ENCODE measurements around the gene SDK1. TPM values are rescaled to one million over a fixed set of nuclear protein-coding genes. Genes with fewer than 3 reads are reported as not detected.

Gene SDK1
- total RNA-seq, 1 experiment from 2014 or later, result 20.0 TPM

GRCh38 chr7:3494947-3495346 lies 193.9 kb downstream of the SDK1 start:
- Mint-ChIP-seq H3K4me1 (ENCODE audit: low read depth, unreplicated experiment) (peaks cover 14% of the 10 kb centered on the region), H3K36me3 (ENCODE audit: insufficient read depth, unreplicated experiment) (no peaks in the 10 kb centered on the region), H3K9me3 (ENCODE audit: low read depth, unreplicated experiment) (peaks cover 2% of the 10 kb centered on the region), H3K27me3 (ENCODE audit: unreplicated experiment) (no peaks in the 10 kb centered on the region), H3K27ac (ENCODE audit: unreplicated experiment) (no peak overlapping the region), H3K4me3 (ENCODE audit: low read depth, unreplicated experiment) (no peak overlapping the region)
- no peak for DNase-seq
- BruUV-seq (replicated peaks), result no TSS peak
- intact Hi-C loops (cut with micrococcal nuclease; ENCODE audit: unreplicated experiment), result no loop called here
- CTCF ChIA-PET, result interaction anchor here (0.6 kb wide), 1 partner anchor 775 kb away, joined by 5 read pairs; no protein-coding TSS in a partner anchor
- TF ChIP-seq CTCF (IDR thresholded peaks at IDR 0.05; ENCODE audit: unreplicated experiment), result no peak

- H3K27ac Mint-ChIP-seq (ENCODE audit: unreplicated experiment), result no peak overlapping the region
- H3K27me3 Mint-ChIP-seq (ENCODE audit: unreplicated experiment), result no peaks in the 10 kb centered on the region
- H3K9me3 Mint-ChIP-seq (ENCODE audit: low read depth, unreplicated experiment), result peaks cover 4% of the 10 kb centered on the region
- H3K4me1 Mint-ChIP-seq (ENCODE audit: low read depth, unreplicated experiment), result peaks cover 14% of the 10 kb centered on the region
- no peaks in the 10 kb centered on the region for H3K36me3 Mint-ChIP-seq (ENCODE audit: insufficient read depth, unreplicated experiment)
- no TSS peak for BruUV-seq (replicated peaks)
- intact Hi-C loops (cut with micrococcal nuclease; ENCODE audit: unreplicated experiment), result no loop called here
- no peak for DNase-seq
- CTCF ChIA-PET, result no interaction called here
- H3K4me3 Mint-ChIP-seq (ENCODE audit: low read depth, unreplicated experiment), result no peak overlapping the region
- no peak for TF ChIP-seq CTCF (IDR thresholded peaks at IDR 0.05; ENCODE audit: unreplicated experiment)
Measured at GRCh38 chr7:3495530-3495929, 194.5 kb downstream of the SDK1 start.

- Mint-ChIP-seq H3K36me3 (ENCODE audit: insufficient read depth, unreplicated experiment) (no peaks in the 10 kb centered on the region), H3K4me3 (ENCODE audit: low read depth, unreplicated experiment) (no peak overlapping the region), H3K27me3 (ENCODE audit: unreplicated experiment) (no peaks in the 10 kb centered on the region), H3K27ac (ENCODE audit: unreplicated experiment) (no peak overlapping the region), H3K9me3 (ENCODE audit: low read depth, unreplicated experiment) (peaks cover 4% of the 10 kb centered on the region), H3K4me1 (ENCODE audit: low read depth, unreplicated experiment) (peaks cover 14% of the 10 kb centered on the region)
- TF ChIP-seq CTCF (IDR thresholded peaks at IDR 0.05; ENCODE audit: unreplicated experiment), result no peak
- BruUV-seq (replicated peaks), result no TSS peak
- CTCF ChIA-PET, result interaction anchor here (1.0 kb wide), 1 partner anchor 14 kb away, joined by 4 read pairs; no protein-coding TSS in a partner anchor
- no peak for DNase-seq
- intact Hi-C loops (cut with micrococcal nuclease; ENCODE audit: unreplicated experiment), result no loop called here
Measured at GRCh38 chr7:3495954-3496353, 194.9 kb downstream of the SDK1 start.

GRCh38 chr7:3497796-3498195 lies 196.7 kb downstream of the SDK1 start:
- H3K36me3 Mint-ChIP-seq (ENCODE audit: insufficient read depth, unreplicated experiment), result no peaks in the 10 kb centered on the region
- intact Hi-C loops (cut with micrococcal nuclease; ENCODE audit: unreplicated experiment), result no loop called here
- no peak overlapping the region for H3K4me3 Mint-ChIP-seq (ENCODE audit: low read depth, unreplicated experiment)
- CTCF ChIA-PET, result interaction anchor here (0.7 to 1.0 kb wide), 2 partner anchors 24 to 543 kb away, joined by 3 to 4 read pairs; no protein-coding TSS in a partner anchor
- H3K27me3 Mint-ChIP-seq (ENCODE audit: unreplicated experiment), result no peaks in the 10 kb centered on the region
- TF ChIP-seq CTCF (IDR thresholded peaks at IDR 0.05; ENCODE audit: unreplicated experiment), result no peak
- peaks cover 6% of the 10 kb centered on the region for H3K9me3 Mint-ChIP-seq (ENCODE audit: low read depth, unreplicated experiment)
- no peak overlapping the region for H3K27ac Mint-ChIP-seq (ENCODE audit: unreplicated experiment)
- DNase-seq, result no peak
- H3K4me1 Mint-ChIP-seq (ENCODE audit: low read depth, unreplicated experiment), result peaks cover 12% of the 10 kb centered on the region
- no TSS peak for BruUV-seq (replicated peaks)
